ENCODE data around the gene RAB37.

RAB37 gene

DNA sequence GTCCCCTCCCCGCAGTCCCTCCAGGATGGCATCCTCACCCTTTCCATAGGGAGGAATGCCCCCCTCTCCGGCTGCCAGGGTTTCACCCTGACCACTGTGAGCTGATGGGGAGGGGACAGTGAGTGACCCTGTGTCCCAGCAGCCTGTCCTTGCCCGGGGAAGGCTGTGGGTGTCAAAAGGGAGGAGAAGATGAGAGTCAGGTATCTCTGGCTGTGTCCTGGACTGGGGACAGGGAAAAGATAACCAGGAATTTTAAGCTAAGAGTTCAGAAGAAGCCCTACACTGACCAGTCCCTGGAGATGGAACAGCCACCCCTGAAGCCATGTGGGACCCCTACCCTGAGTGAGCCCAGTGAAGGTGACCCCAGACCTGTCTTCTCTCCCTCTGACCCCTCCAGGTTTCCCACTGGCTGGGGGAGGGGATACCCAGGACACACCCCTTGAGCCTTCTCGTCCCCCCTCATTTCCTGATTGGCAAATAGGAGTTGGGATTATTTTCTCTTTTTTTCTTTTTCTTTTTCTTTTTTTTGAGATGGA, 27.8 kb downstream of the RAB37 start:
- DNase-seq = no peak

DNA sequence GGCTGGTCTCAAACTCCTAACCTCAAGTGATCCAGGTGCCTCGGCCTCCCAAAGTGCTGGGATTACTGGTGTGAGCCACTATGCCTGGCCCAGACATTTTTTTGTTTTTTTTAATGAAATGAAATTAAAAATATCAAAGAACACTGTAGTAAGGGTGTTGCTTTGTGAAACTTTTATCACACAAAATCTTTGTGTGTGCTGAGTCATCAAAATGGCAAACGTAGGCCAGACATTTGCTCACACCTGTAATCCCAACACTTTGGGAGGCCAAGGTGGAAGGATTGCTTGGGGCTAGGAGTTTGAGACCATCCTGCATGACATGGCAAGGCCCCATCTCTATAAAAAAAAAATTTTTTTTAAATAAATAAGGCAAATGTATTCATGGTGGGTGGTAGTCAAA, 29.4 kb downstream of the RAB37 start:
- no peak for DNase-seq

DNA sequence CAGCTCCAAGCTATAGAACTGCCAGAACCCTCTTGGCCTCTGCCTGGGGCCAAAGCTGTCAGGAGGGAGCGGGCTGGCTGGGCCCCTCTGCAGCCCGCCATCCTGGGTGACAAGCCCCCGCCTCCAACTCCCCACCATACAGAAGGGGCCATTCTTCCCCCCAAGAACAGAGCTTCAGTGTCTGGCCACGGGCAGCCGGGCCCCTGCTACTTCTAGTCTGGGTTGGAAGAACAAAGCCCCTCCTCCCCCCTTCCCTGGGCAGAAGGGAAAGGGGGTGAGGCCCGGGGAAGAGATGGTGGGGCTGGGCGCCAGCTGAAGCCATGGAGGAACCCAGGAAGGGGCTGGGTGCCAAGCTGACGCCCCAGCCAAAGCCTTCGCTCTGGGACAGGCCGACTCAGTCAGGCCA, 30.1 kb downstream of the RAB37 start:
- no peak for DNase-seq

DNA sequence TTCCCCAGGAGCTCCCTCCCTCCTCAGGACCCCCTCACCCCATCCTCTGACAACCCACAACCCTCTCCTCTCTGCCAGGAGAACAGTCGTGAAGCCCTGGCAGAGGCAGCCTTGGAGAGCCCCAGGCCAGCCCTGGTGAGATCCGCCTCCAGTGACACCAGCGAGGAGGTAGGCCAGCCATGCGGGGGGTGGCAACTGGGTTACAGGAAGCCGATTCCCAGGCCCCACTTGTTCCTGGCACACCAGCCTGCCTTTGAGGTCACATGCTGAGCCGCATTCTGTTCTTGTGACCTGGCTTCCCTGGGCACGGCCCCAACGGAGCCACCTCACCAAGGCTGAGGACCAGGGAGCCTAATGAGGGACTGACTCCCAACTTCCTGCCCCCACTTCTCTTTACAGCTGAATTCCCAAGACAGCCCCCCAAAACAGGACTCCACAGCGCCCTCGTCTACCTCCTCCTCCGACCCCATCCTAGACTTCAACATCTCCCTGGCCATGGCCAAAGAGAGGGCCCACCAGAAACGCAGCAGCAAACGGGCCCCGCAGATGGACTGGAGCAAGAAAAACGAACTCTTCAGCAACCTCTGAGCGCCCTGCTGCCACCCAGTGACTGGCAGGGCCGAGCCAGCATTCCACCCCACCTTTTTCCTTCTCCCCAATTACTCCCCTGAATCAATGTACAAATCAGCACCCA, 31.2 kb downstream of the RAB37 start:
- no peak for DNase-seq

DNA sequence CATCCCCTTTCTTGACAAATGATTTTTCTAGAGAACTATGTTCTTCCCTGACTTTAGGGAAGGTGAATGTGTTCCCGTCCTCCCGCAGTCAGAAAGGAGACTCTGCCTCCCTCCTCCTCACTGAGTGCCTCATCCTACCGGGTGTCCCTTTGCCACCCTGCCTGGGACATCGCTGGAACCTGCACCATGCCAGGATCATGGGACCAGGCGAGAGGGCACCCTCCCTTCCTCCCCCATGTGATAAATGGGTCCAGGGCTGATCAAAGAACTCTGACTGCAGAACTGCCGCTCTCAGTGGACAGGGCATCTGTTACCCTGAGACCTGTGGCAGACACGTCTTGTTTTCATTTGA, 31.7 kb downstream of the RAB37 start:
- no peak for DNase-seq

GRCh38 chr17:74769266-74769855, 32.3 kb downstream of the RAB37 start:
- DNase-seq = no peak

DNA sequence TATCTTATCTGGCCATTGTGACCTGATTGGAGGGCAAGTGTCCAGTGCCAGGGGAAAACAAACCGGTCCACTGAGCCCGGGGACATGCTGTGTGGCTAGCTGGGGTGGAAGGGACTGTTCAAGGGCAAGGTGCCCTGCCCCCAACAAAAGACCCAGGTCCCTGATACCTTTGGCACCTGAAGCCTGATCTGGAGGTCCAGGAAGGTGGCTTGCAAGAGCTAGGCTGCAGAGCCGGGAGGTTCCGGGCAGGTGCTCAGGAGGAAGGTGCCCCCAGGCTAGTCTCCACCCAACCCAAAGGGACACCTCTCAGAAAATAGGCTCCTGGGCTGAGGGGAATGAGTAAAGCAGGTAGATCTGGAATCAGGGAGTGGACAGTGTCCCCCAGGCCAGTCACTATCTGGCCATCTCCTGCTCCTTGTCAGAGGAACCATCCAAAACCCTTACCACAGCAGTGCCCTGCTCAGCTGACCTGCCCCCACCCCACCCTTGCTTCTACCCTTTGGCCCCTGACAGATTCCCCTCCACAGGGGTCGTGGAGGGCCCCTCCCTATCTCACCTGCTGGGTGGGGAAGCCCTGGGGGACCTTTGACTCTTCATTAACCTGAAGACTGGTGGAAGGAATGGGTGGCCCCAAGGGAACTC, 32.9 kb downstream of the RAB37 start:
- DNase-seq = no peak

DNA sequence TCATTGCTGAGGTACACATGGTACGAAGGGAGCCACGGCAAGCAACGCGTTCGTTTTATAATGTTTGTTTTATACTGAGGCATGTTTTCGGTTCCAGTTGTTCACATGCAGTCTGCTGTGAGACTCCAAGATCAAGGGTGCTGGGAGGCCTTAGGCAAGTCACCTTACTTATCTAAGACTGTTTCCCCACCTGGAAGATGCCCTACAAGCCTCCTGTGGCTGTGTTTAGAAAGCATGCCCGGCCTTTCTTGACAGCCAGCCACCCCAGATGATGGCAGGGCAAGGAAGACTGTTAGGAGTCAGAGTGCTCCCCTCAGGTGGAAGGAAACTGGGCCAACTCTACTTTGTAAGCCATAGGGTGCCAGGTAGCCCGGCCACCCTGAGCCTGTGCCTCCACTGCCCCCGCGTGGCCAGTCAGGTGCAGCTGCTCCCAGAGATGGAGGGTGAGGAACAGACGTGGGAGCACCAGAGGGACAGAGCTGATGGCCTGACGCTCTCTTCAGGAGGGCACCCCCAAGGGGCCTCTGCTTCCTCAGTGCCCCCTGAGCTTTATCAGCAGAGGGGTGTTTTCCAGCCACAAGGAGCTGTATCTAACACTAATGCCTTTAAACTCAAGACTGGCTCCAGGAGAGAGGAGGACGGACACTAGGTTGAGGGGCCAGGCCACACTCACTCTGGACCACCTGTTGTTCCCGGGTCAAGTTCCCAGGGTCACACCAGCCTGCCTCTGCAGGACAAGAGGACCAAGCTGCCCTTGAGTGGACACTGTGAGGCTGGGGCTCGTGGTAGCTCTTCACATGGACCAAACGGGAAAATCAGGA, 33.7 kb downstream of the RAB37 start:
- peak; percentile 8 for DNase-seq

DNA sequence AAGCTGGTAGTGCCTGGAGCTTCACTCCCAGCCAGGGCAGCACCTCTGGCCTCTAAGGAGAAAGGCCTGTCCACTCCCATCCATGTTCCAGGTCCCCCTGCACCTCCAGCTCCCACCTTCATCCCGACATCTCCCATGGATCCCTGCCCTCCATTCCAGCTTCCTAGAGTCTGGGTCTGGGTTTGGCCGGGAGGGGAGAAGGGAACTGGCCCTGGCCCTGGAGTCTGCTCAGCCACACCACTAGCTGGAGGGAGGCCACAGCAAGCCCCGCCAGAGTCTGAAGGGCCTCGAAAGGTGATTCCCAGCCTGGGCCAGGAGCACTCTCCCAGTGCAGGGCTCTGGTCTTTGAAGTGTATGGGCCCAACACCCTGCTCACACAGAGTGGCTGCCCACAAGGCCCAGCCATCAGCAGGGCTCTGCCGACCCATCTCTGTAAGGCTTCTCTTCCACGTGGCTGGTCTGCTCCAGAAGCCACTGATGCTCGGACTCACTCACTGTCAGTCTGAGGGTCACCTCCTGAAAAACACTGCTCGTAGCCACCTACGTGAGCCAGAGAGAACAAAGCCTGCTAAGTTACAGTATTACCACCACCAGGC, 34.4 kb downstream of the RAB37 start:
- no peak for DNase-seq

GRCh38 chr17:74772053-74772452, 35.0 kb downstream of the RAB37 start:
- DNase-seq = no peak

DNA sequence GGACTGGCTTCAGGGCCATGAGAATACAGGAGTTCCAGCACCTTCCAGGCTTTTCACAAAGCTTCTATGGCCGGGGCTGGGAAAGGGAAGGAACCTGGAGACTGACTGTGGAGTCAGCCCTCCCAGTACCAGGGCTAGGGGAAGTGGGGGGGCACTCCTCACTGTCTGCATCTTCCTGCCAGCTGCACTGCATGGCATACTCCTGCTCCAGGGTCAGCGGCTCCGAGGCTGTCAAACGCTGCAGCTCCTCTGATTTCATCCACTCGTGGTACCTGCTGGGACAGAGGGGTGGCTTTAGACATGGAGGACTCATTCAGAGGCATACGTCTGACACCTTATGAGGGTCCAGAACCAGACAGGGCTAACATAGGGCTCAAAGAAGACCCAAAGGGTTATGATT, 36.4 kb downstream of the RAB37 start:
- no peak for DNase-seq

GRCh38 chr17:74773871-74774286, 36.8 kb downstream of the RAB37 start:
- DNase-seq = no peak

DNA sequence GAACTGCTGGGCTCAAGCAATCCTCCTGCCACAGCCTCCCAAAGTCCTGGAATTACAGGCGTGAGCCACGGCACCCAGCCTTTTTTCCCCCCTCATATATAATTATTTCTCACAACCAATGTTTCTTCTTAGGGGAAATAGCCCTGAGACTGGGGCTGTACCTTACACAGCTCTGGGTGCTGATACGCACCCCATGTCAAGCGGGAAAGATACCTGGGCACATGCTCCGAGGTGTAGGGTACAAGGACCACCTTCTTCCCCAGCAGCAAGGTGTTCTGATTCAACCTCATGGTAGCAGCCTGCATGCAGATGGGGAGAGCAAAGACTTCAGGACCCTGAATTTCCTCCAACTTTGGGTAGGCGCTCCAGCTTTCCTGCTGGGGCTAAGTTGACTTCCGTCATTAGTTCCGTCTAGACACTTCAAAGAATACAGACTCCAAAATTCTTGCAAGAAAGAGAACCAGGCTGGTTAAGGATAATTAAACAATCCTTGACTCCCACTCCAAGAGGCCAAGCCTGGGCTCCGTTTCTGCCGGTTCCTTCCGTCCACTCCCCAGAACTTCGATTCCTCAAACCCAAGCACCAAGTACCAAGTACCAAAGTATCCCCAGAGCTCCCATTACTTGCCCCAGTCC, 38.5 kb downstream of the RAB37 start:
- no peak for DNase-seq

DNA sequence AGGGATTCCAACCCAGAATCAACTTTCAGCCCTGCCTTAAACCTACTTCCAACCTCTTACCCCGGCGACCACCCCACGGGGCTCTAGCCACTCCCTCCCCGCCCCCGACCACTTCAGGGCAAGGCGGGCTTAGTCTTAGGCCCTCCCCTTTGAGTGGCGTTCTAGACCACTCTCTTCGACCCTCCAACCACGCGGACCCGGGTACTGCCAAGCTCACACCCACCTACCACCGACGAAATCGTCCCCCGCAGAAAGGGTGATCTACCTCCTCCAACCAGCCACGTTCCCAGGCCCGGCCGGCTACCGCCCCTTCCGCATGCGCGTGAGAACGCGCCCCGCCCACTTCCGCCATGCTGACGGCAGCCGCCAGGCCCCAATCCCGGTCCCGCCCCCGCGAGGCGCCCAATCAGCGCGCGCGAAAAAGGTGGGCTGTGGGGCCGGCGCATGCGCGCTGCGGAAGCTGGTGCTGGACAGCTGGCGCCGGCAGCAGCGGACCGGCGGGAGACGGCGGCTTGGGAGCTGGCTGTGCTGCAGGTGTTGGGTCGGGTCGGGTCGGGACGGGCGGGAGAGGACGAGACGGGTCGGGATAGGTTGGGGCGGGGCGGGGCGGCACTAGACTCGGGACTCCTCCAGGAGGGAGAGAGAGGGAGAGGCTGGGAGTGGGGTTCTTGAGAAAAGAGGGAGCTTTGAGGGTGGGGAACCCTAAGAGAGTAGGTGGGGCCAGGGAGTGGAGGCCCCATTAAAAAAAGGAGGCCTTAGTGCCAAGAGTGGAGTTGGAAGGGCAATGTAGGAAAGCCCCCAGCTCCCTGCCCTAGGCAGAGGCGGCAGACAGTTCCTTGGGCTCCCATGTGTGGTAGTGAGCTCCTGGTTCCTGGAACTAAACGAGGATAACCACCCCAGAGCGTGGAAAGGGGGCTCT, 39.2 kb downstream of the RAB37 start, which contains the start of gene NAT9:
NAT9 (minus strand) TSS at position 302 of the 919 bp plus-strand sequence. CDS start 647 bp downstream, outside the sequence.
- peak; percentile 90 for DNase-seq

DNA sequence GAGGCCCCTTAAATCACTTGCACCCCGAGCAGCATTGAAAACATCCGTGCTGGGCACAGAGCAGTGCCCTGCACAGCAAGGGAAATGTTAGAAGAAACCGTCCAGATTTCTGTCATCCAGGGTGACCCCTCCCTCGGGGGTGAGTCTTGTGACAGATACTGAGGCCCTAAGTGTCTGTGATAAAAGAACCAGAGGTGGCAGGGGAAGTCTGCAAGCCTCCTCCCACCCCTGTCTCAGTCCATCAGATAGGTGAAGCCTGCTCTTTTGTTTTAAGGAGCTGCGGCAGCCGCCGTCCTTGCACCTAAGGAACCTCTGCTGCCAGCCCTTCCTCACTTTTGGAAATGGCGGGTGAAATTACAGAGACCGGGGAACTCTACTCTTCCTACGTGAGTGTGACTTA, 39.9 kb downstream of the RAB37 start:
- no peak for DNase-seq

- no peak for DNase-seq
Observed at GRCh38 chr17:74777901-74778515, 41.0 kb downstream of the RAB37 start.

- no peak for DNase-seq
Observed at GRCh38 chr17:74778960-74779359, 41.9 kb downstream of the RAB37 start.

- DNase-seq = no peak
Observed at GRCh38 chr17:74779501-74779900, 42.4 kb downstream of the RAB37 start.

- DNase-seq = no peak
Observed at GRCh38 chr17:74779948-74780400, 42.9 kb downstream of the RAB37 start.

DNA sequence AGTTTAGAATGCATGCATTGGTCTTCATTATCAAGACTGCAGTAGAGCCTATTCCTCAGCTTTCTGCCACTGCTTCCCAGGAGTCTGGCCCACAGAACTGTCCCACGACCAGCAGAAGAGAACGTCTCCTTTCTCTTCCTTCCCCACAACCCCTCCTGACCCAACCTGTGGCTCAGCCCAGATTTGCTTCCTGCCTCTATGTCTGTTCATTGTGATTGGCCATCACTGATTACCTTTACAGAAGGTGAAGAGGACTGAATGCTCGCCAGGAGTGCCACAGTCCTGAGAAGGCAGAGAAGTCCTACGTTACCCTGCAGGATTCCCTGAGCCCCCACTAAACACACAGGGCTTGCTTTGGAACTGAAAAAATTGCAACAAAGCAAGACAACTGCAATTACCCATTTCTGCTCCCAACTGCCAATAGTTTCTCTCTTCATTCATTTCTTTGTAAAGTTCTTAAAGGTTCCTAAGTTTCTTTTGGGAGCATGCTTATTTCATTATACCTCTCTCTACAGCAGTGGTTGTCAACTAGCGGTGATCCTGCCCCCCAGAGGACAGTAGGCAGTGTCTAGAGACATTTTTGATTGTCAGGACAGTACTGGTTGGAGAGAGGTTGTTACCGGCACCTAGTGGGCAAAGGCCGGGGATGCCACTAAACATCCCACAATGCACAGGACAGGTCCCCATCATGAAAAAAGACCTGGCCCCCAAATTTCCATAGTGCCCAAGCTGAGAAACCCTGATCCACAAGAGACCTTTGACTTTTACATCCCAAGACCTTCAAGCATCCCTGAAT, 43.6 kb downstream of the RAB37 start:
- no peak for DNase-seq
